HepG2 (cell line): ENCODE data around the gene OR6S1. TPM values are rescaled to one million over a fixed set of nuclear protein-coding genes. Genes with fewer than 3 reads are reported as not detected.

ENCODE experiments used
- CHCHD3 ChIP-seq: sonication (generic); formaldehyde crosslinking; IDR thresholded peaks from 2 replicates; pipeline ENCODE4 v1.8.0; 2022; ENCODE audit warnings: mild to moderate bottlenecking, missing genetic modification reagents, moderate library complexity
- CHD2 ChIP-seq: IDR thresholded peaks from 2 replicates; pipeline ENCODE4 v1.6.1; 2011; ENCODE audit warnings: low read depth, low read length, improper control_type of control experiment
- EP300 ChIP-seq, 3 experiments: sonication (generic) in 1 of 3; formaldehyde crosslinking in 1 of 3; IDR thresholded peaks; 2 replicates each; pipeline versions ENCODE4 v1.5.1 to v1.6.1; 2011 to 2020; ENCODE audit warnings: low read depth in 2 of 3, low read length in 2 of 3, borderline replicate concordance in 1 of 3, improper control_type of control experiment in 1 of 3, mild to moderate bottlenecking in 1 of 3, missing genetic modification reagents in 1 of 3, moderate library complexity in 1 of 3
- FOXO1 ChIP-seq: sonication (generic); formaldehyde crosslinking; IDR thresholded peaks from 2 replicates; pipeline ENCODE4 v1.4.0; 2020; ENCODE audit warnings: missing genetic modification reagents
- ISX ChIP-seq: sonication (generic); formaldehyde crosslinking; conservative IDR thresholded peaks from 2 replicates; pipeline ENCODE4 v1.5.0; 2020; ENCODE audit warnings: missing genetic modification reagents
- REPIN1 ChIP-seq: sonication (generic); formaldehyde crosslinking; IDR thresholded peaks from 2 replicates; pipeline ENCODE4 v1.8.0; 2022; ENCODE audit warnings: missing genetic modification reagents, low read depth, mild to moderate bottlenecking, borderline replicate concordance
- RFXANK ChIP-seq: IDR thresholded peaks from 2 replicates; pipeline ENCODE4 v1.6.1; 2016
- RFXAP ChIP-seq: sonication (generic); formaldehyde crosslinking; IDR thresholded peaks from 2 replicates; pipeline ENCODE4 v1.4.0; 2020; ENCODE audit warnings: missing genetic modification reagents, borderline replicate concordance
- TBX3 ChIP-seq: fragments of 450-650 bp; IDR thresholded peaks from 2 replicates; pipeline ENCODE4 v1.6.1; 2017; ENCODE audit warnings: antibody characterized with exemption, mild to moderate bottlenecking, inconsistent platforms, borderline replicate concordance
- TFDP2 ChIP-seq: sonication (generic); formaldehyde crosslinking; IDR thresholded peaks from 2 replicates; pipeline ENCODE4 v1.4.0; 2020; ENCODE audit warnings: missing genetic modification reagents
- ZBTB7A ChIP-seq: sonication (generic); formaldehyde crosslinking; IDR thresholded peaks from 2 replicates; pipeline ENCODE4 v1.8.0; 2022; ENCODE audit warnings: mild to moderate bottlenecking, missing genetic modification reagents
- ZNF251 ChIP-seq: sonication (generic); formaldehyde crosslinking; IDR thresholded peaks from 2 replicates; pipeline ENCODE4 v1.9.0; 2021; ENCODE audit warnings: mild to moderate bottlenecking, missing genetic modification reagents
- ZNF776 ChIP-seq: sonication (generic); formaldehyde crosslinking; IDR thresholded peaks from 2 replicates; pipeline ENCODE4 v1.4.0; 2020; ENCODE audit warnings: mild to moderate bottlenecking, missing genetic modification reagents
- ZNF841 ChIP-seq: sonication (generic); formaldehyde crosslinking; IDR thresholded peaks from 2 replicates; pipeline ENCODE4 v1.8.1; 2023; ENCODE audit warnings: missing genetic modification reagents, borderline replicate concordance
- polyA plus RNA-seq, 8 experiments: library from polyadenylated mRNA; depleted of rRNA in 3 of 8; stranded (reverse) in 7 of 8; unstranded in 1 of 8; fragments of >200 nt; fragmentation: Illumina TruSeq in 4 of 8; extraction: Trizol in 4 of 8; gene quantifications; 2 replicates each; pipeline versions ENCODE4 v1.2.1 to v1.2.3, GENCODE V29; 2011 to 2016; ENCODE audit warnings: low read depth in 4 of 8, missing spikeins in 1 of 8, mixed read lengths in 1 of 8; ENCODE audit not compliant: insufficient read depth in 1 of 8
- total RNA-seq, 5 experiments: library from RNA; depleted of rRNA; stranded (reverse); fragments of >200 nt; fragmentation: Illumina TruSeq; extraction: Trizol; gene quantifications; 2 replicates each; pipeline ENCODE4 v1.2.3, GENCODE V29; 2016; ENCODE audit warnings: low read depth in 1 of 5
- TF ChIP-seq, protein P1 (sequence below), 2 experiments: fragments of 450-650 bp in 1 of 2; sonication (generic) in 1 of 2; formaldehyde crosslinking in 1 of 2; IDR thresholded peaks; 2 replicates each; pipeline versions ENCODE4 v1.6.1 to v1.8.0; 2016 to 2022; ENCODE audit warnings: antibody characterized with exemption in 1 of 2, mild to moderate bottlenecking in 1 of 2, missing genetic modification reagents in 1 of 2
- TF ChIP-seq, protein P2 (sequence below): sonication (generic); formaldehyde crosslinking; conservative IDR thresholded peaks from 2 replicates; pipeline ENCODE4 v1.4.0; 2020; ENCODE audit warnings: missing genetic modification reagents

The OR6S1 gene
- total and polyA plus RNA-seq, 2 of the 13 experiments (the other 11 are each of a cell fraction or from before 2014, with no cell fraction given): 0.09 TPM; not detected in 1

DNA sequence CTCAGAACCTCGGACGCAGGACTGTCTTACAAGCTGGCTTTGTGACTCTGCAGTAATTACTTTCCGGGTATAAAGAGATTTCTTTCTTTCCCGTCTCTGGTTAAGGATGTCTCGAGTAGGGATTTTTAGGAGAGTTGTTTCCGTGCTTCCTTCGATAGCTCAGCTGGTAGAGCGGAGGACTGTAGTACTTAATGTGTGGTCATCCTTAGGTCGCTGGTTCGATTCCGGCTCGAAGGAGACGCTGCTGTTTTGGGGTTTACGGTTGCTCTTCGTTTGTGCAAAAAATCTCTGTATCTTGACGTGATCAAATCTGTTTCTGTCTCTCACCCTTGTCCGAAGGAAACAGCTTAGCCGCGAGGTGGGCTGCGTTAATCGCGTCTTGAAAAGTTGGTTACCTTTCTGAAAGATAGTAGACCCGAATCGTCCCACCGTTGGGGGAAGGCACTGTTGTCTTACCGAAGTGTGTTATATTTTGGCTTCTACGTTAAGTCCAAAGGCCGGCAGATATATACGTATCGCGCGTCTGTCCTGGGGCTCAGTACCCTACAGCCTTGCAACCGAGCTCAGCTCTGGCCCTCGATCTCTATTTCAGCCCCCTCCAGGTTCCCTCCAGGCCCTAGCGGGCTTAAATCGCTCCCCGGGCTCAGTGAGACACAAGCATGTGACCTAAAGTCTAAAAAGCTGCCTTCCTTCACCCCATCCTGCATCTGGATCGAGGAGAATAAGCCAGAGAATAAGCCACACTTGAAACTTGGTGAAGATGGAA, 41.8 kb upstream of the OR6S1 start (continued):
- TF ChIP-seq, protein P1, sequence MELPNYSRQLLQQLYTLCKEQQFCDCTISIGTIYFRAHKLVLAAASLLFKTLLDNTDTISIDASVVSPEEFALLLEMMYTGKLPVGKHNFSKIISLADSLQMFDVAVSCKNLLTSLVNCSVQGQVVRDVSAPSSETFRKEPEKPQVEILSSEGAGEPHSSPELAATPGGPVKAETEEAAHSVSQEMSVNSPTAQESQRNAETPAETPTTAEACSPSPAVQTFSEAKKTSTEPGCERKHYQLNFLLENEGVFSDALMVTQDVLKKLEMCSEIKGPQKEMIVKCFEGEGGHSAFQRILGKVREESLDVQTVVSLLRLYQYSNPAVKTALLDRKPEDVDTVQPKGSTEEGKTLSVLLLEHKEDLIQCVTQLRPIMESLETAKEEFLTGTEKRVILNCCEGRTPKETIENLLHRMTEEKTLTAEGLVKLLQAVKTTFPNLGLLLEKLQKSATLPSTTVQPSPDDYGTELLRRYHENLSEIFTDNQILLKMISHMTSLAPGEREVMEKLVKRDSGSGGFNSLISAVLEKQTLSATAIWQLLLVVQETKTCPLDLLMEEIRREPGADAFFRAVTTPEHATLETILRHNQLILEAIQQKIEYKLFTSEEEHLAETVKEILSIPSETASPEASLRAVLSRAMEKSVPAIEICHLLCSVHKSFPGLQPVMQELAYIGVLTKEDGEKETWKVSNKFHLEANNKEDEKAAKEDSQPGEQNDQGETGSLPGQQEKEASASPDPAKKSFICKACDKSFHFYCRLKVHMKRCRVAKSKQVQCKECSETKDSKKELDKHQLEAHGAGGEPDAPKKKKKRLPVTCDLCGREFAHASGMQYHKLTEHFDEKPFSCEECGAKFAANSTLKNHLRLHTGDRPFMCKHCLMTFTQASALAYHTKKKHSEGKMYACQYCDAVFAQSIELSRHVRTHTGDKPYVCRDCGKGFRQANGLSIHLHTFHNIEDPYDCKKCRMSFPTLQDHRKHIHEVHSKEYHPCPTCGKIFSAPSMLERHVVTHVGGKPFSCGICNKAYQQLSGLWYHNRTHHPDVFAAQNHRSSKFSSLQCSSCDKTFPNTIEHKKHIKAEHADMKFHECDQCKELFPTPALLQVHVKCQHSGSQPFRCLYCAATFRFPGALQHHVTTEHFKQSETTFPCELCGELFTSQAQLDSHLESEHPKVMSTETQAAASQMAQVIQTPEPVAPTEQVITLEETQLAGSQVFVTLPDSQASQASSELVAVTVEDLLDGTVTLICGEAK (IDR thresholded peaks at IDR 0.05): no peak
- TF ChIP-seq, protein P1 (CRISPR knock-in tag; IDR thresholded peaks at IDR 0.05): no peak
- TF ChIP-seq REPIN1 (CRISPR knock-in tag) (no peak), TFDP2 (CRISPR knock-in tag) (no peak), FOXO1 (no peak; the same call in 1 of the 2 replicates), CHCHD3 (0 out of 2 replicates have a peak, but pooled peaks have one; percentile 14), CHD2 (0 out of 2 replicates have a peak, but pooled peaks have one; percentile 54), RFXAP (CRISPR knock-in tag) (no peak; the same call in 1 of the 2 replicates), ISX (CRISPR knock-in tag) (0 out of 2 replicates have a peak, but pooled peaks have one; percentile 4), ZNF251 (CRISPR knock-in tag) (no peak), TBX3 (no peak), ZNF841 (CRISPR knock-in tag) (peak; percentile 6; the same call in 1 of the 2 replicates), ZNF776 (CRISPR knock-in tag) (peak; percentile 66; the same call in 1 of the 2 replicates), EP300 (IDR thresholded peaks at IDR 0.05; ENCODE audit: low read depth in 2 of 2, low read length in 2 of 2) (peak in 1 of 2 experiments; percentile 24; a peak in 1 of 4 replicates), EP300 (CRISPR knock-in tag; IDR thresholded peaks at IDR 0.05; ENCODE audit: borderline replicate concordance) (no peak), RFXANK (CRISPR knock-in tag) (no peak), ZBTB7A (no peak)
- TF ChIP-seq, protein P2, sequence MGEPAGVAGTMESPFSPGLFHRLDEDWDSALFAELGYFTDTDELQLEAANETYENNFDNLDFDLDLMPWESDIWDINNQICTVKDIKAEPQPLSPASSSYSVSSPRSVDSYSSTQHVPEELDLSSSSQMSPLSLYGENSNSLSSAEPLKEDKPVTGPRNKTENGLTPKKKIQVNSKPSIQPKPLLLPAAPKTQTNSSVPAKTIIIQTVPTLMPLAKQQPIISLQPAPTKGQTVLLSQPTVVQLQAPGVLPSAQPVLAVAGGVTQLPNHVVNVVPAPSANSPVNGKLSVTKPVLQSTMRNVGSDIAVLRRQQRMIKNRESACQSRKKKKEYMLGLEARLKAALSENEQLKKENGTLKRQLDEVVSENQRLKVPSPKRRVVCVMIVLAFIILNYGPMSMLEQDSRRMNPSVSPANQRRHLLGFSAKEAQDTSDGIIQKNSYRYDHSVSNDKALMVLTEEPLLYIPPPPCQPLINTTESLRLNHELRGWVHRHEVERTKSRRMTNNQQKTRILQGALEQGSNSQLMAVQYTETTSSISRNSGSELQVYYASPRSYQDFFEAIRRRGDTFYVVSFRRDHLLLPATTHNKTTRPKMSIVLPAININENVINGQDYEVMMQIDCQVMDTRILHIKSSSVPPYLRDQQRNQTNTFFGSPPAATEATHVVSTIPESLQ: no peak
